DND-41 (cell line): Measurements from ENCODE around the gene SLC2A13.

Source experiments
- ATAC-seq: fragments of 200-7000 bp; cut with Tn5 transposase; 3 replicates; pipeline ENCODE4 v1.9.1; 2021; ENCODE audit warnings: low read depth; ENCODE audit not compliant: insufficient read depth
- DNase-seq: peaks from one replicate; pipeline ENCODE4 v3.0.0-alpha.2; 2020
- H2AFZ ChIP-seq: 2 replicates; pipeline ENCODE4 v1.6.0; 2012; ENCODE audit warnings: low read depth, low read length
- H3K27ac ChIP-seq: 2 replicates; pipeline ENCODE4 v1.5.1; 2012; ENCODE audit warnings: low read length, inconsistent platforms
- H3K27me3 ChIP-seq: fragments of 200-600 bp; sonication (generic); 2 replicates; pipeline ENCODE4 v1.6.0; 2012; ENCODE audit warnings: low read length, mild to moderate bottlenecking, inconsistent platforms; ENCODE audit not compliant: insufficient read depth, poor library complexity
- H3K36me3 ChIP-seq: 2 replicates; pipeline ENCODE4 v1.5.1; 2012; ENCODE audit warnings: low read length, inconsistent platforms; ENCODE audit not compliant: insufficient read depth
- H3K4me1 ChIP-seq: 2 replicates; pipeline ENCODE4 v1.5.1; 2012; ENCODE audit warnings: mild to moderate bottlenecking, low read length; ENCODE audit not compliant: insufficient read depth
- H3K4me2 ChIP-seq: 2 replicates; pipeline ENCODE4 v1.6.0; 2012; ENCODE audit warnings: mild to moderate bottlenecking, moderate library complexity, low read length, inconsistent platforms; ENCODE audit not compliant: insufficient read depth
- H3K4me3 ChIP-seq, 2 experiments: fragments of 200-600 bp in 1 of 2; shearing (Covaris generic) in 1 of 2; 2 replicates each; pipeline ENCODE4 v1.5.1; 2012 to 2016; ENCODE audit warnings: inconsistent platforms in 2 of 2, low read length in 2 of 2, mild to moderate bottlenecking in 2 of 2, low read depth in 1 of 2, moderate library complexity in 1 of 2
- H3K79me2 ChIP-seq: 2 replicates; pipeline ENCODE4 v1.6.0; 2012; ENCODE audit warnings: low read length, inconsistent platforms; ENCODE audit not compliant: insufficient read depth
- H3K9ac ChIP-seq: 2 replicates; pipeline ENCODE4 v1.6.0; 2012; ENCODE audit warnings: low read depth, mild to moderate bottlenecking, inconsistent platforms, low read length, moderate library complexity
- H3K9me3 ChIP-seq: 2 replicates; pipeline ENCODE4 v1.5.1; 2012; ENCODE audit warnings: low read length, moderate library complexity, mild to moderate bottlenecking, inconsistent platforms; ENCODE audit not compliant: insufficient read depth, severe bottlenecking
- H4K20me1 ChIP-seq: 2 replicates; pipeline ENCODE4 v1.6.0; 2012; ENCODE audit warnings: low read length; ENCODE audit not compliant: insufficient read depth
- EZH2 ChIP-seq: IDR thresholded peaks from 3 replicates; pipeline ENCODE4 v1.6.1; 2012; ENCODE audit warnings: borderline replicate concordance, low read depth, mild to moderate bottlenecking, moderate library complexity, low read length, inconsistent platforms; ENCODE audit not compliant: severe bottlenecking
- TF ChIP-seq, protein P1 (sequence below): IDR thresholded peaks from 2 replicates; pipeline ENCODE4 v1.5.1; 2012; ENCODE audit warnings: borderline replicate concordance, low read length, moderate library complexity, mild to moderate bottlenecking; ENCODE audit not compliant: poor library complexity, severe bottlenecking; ENCODE audit errors: extremely low read depth

SLC2A13 gene

DNA sequence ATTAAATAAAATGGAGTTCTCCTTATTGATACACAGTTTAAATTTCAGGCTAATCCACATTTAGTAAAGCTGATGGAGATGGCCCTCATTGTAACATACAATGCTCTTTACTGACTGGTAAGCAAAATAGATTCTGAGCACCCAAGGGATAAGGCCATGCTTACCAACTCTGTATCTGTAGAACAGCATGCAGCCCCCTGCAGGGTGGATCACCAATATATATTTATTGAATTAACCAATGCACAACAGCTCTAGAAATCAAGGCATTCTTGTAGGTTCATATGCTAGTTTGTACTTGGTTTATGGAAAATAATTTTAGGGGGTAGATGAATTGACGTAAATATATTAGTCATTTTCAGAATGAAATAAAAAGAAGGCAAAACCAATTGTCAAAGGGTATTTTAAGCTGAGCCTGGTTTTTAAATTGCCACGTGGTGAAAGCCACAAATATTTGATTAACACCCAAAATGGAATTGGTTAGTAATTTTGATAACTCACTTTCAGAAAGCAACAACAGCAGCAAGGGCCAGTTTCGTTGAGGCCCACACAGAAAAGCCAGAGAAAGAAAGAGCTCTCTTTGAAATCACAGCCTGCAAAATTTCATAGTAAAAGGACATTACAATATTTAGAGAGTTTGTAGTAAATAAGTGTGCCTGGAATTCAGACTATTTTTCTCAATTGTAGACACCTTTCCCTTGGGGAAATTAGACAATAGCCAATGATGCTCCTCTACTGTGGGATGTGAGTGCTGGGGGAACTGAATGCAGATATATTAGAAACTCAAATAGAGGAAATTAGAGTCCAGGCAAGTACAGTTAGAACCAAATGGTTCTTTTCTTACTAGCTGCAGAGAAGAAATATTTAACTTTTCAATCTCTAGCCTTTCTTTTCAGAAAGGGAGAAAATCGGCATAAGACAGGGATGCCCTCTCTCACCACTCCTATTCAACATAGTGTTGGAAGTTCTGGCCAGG lies 270.1 kb downstream of the SLC2A13 start:
- no peak overlapping the region for H2AFZ ChIP-seq
- no peak overlapping the region for H3K4me3 ChIP-seq
- no peaks in the 10 kb centered on the region for H3K9me3 ChIP-seq
- no peaks in the 10 kb centered on the region for H3K36me3 ChIP-seq
- H3K4me1 ChIP-seq, result no peaks in the 10 kb centered on the region
- H4K20me1 ChIP-seq, result no peaks in the 10 kb centered on the region
- no peak for DNase-seq
- no peak for TF ChIP-seq EZH2
- TF ChIP-seq, protein P1, sequence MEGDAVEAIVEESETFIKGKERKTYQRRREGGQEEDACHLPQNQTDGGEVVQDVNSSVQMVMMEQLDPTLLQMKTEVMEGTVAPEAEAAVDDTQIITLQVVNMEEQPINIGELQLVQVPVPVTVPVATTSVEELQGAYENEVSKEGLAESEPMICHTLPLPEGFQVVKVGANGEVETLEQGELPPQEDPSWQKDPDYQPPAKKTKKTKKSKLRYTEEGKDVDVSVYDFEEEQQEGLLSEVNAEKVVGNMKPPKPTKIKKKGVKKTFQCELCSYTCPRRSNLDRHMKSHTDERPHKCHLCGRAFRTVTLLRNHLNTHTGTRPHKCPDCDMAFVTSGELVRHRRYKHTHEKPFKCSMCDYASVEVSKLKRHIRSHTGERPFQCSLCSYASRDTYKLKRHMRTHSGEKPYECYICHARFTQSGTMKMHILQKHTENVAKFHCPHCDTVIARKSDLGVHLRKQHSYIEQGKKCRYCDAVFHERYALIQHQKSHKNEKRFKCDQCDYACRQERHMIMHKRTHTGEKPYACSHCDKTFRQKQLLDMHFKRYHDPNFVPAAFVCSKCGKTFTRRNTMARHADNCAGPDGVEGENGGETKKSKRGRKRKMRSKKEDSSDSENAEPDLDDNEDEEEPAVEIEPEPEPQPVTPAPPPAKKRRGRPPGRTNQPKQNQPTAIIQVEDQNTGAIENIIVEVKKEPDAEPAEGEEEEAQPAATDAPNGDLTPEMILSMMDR, result no peak
- no peaks in the 10 kb centered on the region for H3K79me2 ChIP-seq
- H3K27ac ChIP-seq, result no peak overlapping the region
- H3K4me2 ChIP-seq, result no peak overlapping the region
- H3K9ac ChIP-seq, result no peak overlapping the region
- no peak for ATAC-seq
- no peaks in the 10 kb centered on the region for H3K27me3 ChIP-seq

DNA sequence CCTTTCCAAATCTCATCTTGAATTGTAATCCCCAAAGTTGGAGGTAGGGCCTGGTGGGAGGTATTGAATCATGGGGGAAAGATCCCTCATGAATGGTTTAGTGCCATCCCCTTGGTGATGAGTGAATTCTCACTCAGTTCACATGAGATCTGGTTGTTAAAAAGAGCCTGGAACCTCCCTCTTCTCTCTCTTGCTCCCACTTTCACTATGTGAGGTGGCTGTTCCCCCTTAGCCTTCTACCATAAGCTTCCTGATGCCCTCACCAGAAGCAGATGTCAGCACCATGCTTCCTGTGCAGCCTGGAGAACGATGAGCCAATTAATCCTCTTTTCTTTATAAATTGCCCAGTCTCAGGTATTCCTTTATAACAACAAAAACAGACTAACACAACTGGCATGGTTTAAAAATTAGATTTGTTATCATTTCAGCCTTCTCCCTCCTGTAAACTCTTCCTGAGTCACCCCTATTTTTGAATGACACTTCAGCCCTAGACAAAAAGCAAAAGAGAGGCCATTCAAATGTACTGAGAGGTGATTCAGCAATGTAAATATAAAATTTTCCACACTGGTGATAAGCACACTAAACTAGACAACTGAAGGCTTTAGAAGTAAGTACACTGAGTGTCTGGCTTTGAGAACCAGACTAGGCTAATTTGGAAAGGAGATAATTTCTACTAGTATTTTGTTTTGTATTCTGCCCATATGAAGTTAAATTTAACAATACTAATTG lies 274.1 kb downstream of the SLC2A13 start:
- Histone ChIP-seq H3K27ac (no peak overlapping the region), H3K9me3 (no peaks in the 10 kb centered on the region), H2AFZ (no peak overlapping the region), H3K27me3 (no peaks in the 10 kb centered on the region), H4K20me1 (no peaks in the 10 kb centered on the region), H3K4me3 (no peak overlapping the region), H3K79me2 (no peaks in the 10 kb centered on the region), H3K36me3 (no peaks in the 10 kb centered on the region), H3K4me2 (no peak overlapping the region), H3K9ac (no peak overlapping the region), H3K4me1 (no peaks in the 10 kb centered on the region)
- DNase-seq (no peak), ATAC-seq (no peak)
- no peak for TF ChIP-seq EZH2
- TF ChIP-seq, protein P1, result no peak

DNA sequence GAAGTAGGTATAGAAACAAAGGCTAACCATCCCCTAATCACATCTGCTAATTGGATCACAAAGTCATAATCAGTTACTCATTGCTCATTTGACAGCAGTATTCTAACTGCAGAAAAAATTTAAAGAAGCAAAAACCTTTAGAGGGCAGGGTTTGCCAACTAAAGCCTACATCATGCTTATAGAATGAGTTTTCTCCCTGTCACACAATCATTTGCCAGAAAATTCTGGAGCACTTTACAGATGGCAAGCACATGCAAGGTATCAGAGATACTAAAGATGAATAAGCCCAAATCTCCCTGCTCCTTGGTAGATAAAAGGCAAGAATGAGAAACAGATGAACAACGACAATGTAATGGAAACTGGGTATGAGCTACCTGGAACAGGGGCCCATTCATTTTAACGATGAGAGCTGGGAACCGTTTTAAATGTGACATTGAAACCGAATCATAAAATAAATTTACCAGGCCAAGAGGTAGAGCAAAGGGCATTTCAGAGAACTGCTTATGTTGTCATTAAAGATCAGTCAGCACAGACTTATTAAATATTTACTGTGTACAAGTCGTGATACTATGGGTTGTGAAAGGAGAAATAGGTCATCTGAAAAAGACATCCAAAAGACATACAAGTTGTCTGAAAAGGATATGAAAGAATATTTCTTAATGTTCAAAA lies 274.9 kb downstream of the SLC2A13 start:
- ATAC-seq, result no peak

More for the DNA sequence above, 274.9 kb downstream of the SLC2A13 start:
- no peaks in the 10 kb centered on the region for H3K79me2 ChIP-seq
- no peaks in the 10 kb centered on the region for H3K27me3 ChIP-seq
- H3K4me2 ChIP-seq, result no peak overlapping the region
- no peak for TF ChIP-seq EZH2
- TF ChIP-seq, protein P1, result no peak
- no peak for DNase-seq
- H3K36me3 ChIP-seq, result no peaks in the 10 kb centered on the region
- H3K27ac ChIP-seq, result no peak overlapping the region
- H3K9me3 ChIP-seq, result no peaks in the 10 kb centered on the region
- H4K20me1 ChIP-seq, result no peaks in the 10 kb centered on the region
- H2AFZ ChIP-seq, result no peak overlapping the region
- H3K4me1 ChIP-seq, result no peaks in the 10 kb centered on the region
- no peak overlapping the region for H3K4me3 ChIP-seq
- H3K9ac ChIP-seq, result no peak overlapping the region
